IMR-90 (cell line): ENCODE results near the gene DYNLT2B. TPM values are rescaled to one million over a fixed set of nuclear protein-coding genes. Genes with fewer than 3 reads are reported as not detected.

ENCODE experiments used
- ATAC-seq: fragments of 200-7000 bp; cut with Tn5 transposase; 2 replicates; pipeline ENCODE4 v1.9.1; 2020; ENCODE audit warnings: low read depth, mild to moderate bottlenecking, moderate library complexity
- BruUV-seq: library from RNA; stranded (reverse); fragments of 400-500 nt; replicated peaks from 2 replicates; lab custom pipeline; 2021; lab: Mats Ljungman, UMichigan
- CTCF ChIA-PET: fragments of 300-600 bp; formaldehyde crosslinking; extraction: SDS; loops from one replicate; lab custom pipeline; 2021; ENCODE audit warnings: antibody characterized with exemption; lab: Yijun Ruan, JAX
- POLR2A ChIA-PET: fragments of 300-600 bp; sonication (Branson Sonifier 250); formaldehyde crosslinking; loops from one replicate; lab custom pipeline; 2022; ENCODE audit warnings: antibody characterized with exemption; ENCODE audit not compliant: unreplicated experiment; lab: Charles Lee
- DNase-seq: peaks from one replicate; pipeline ENCODE4 v3.0.0; 2013
- H2AFZ ChIP-seq: replicated peaks from 2 replicates; pipeline ENCODE3; 2013; ENCODE audit warnings: low read length, mild to moderate bottlenecking; ENCODE audit not compliant: poor library complexity
- H2AK5ac ChIP-seq: 2 replicates; pipeline ENCODE4 v1.6.1; 2013; ENCODE audit warnings: low read depth, low read length, inconsistent platforms
- H2AK9ac ChIP-seq: replicated peaks from 2 replicates; pipeline ENCODE3; 2013; ENCODE audit warnings: mild to moderate bottlenecking, low read depth, low read length, moderate library complexity; ENCODE audit not compliant: poor library complexity
- H2BK120ac ChIP-seq: 2 replicates; pipeline ENCODE4 v1.6.1; 2013; ENCODE audit warnings: low read depth, low read length, inconsistent platforms
- H2BK15ac ChIP-seq: 3 replicates; pipeline ENCODE4 v1.6.1; 2013; ENCODE audit warnings: low read depth, low read length, inconsistent platforms
- H2BK20ac ChIP-seq: 2 replicates; pipeline ENCODE4 v1.6.1; 2013; ENCODE audit warnings: low read depth, mild to moderate bottlenecking, inconsistent platforms, low read length, moderate library complexity
- H2BK5ac ChIP-seq: 2 replicates; pipeline ENCODE4 v1.6.1; 2013; ENCODE audit warnings: mild to moderate bottlenecking, low read depth, low read length, inconsistent platforms; ENCODE audit not compliant: poor library complexity, severe bottlenecking
- H3K14ac ChIP-seq: replicated peaks from 2 replicates; pipeline ENCODE4 v1.6.1; 2013; ENCODE audit warnings: low read depth, low read length, inconsistent platforms
- H3K18ac ChIP-seq: 2 replicates; pipeline ENCODE4 v1.6.1; 2013; ENCODE audit warnings: low read depth, low read length, control low read depth
- H3K23ac ChIP-seq: 2 replicates; pipeline ENCODE4 v1.6.1; 2013; ENCODE audit warnings: low read depth, low read length, inconsistent platforms
- H3K27ac ChIP-seq: 2 replicates; pipeline ENCODE4 v1.5.1; 2013; ENCODE audit warnings: mild to moderate bottlenecking, control low read depth, low read length; ENCODE audit not compliant: insufficient read depth
- H3K27me3 ChIP-seq: 2 replicates; pipeline ENCODE4 v1.6.1; 2013; ENCODE audit warnings: low read length; ENCODE audit not compliant: control insufficient read depth, insufficient read depth
- H3K36me3 ChIP-seq: 2 replicates; pipeline ENCODE4 v1.6.1; 2013; ENCODE audit warnings: low read length, mixed read lengths; ENCODE audit not compliant: control insufficient read depth, insufficient read depth
- H3K4ac ChIP-seq: 2 replicates; pipeline ENCODE4 v1.6.1; 2013; ENCODE audit warnings: low read depth, low read length, inconsistent platforms
- H3K4me1 ChIP-seq: 2 replicates; pipeline ENCODE4 v1.6.1; 2013; ENCODE audit warnings: low read length, mixed read lengths; ENCODE audit not compliant: control insufficient read depth, insufficient read depth
- H3K4me2 ChIP-seq: 2 replicates; pipeline ENCODE4 v1.6.1; 2013; ENCODE audit warnings: low read depth, mild to moderate bottlenecking, control low read depth, low read length, moderate library complexity
- H3K4me3 ChIP-seq: 2 replicates; pipeline ENCODE4 v1.5.1; 2013; ENCODE audit warnings: low read depth, mild to moderate bottlenecking, control low read depth, low read length, moderate library complexity; ENCODE audit not compliant: insufficient read depth
- H3K56ac ChIP-seq: 2 replicates; pipeline ENCODE4 v1.6.1; 2013; ENCODE audit warnings: low read length, inconsistent platforms; ENCODE audit not compliant: insufficient read depth; ENCODE audit errors: extremely low read depth
- H3K79me1 ChIP-seq, 2 experiments: 2 replicates each; pipeline ENCODE4 v1.6.1; 2013; ENCODE audit warnings: low read length in 2 of 2, inconsistent platforms in 1 of 2, low read depth in 1 of 2
- H3K9ac ChIP-seq: 2 replicates; pipeline ENCODE4 v1.6.1; 2013; ENCODE audit warnings: low read depth, low read length, control low read depth
- H3K9me1 ChIP-seq: 2 replicates; pipeline ENCODE4 v1.6.1; 2013; ENCODE audit warnings: low read length, inconsistent platforms; ENCODE audit not compliant: insufficient read depth
- H3K9me3 ChIP-seq: 2 replicates; pipeline ENCODE4 v1.6.1; 2013; ENCODE audit warnings: low read length; ENCODE audit not compliant: control insufficient read depth, insufficient read depth
- H4K20me1 ChIP-seq: 2 replicates; pipeline ENCODE4 v1.6.1; 2013; ENCODE audit warnings: low read length, inconsistent platforms; ENCODE audit not compliant: insufficient read depth
- H4K5ac ChIP-seq: 2 replicates; pipeline ENCODE4 v1.6.1; 2013; ENCODE audit warnings: mild to moderate bottlenecking, low read depth, low read length, control low read depth
- H4K8ac ChIP-seq, 2 experiments: 2 replicates each; pipeline ENCODE4 v1.6.1; 2013; ENCODE audit warnings: low read depth in 2 of 2, low read length in 2 of 2, control low read depth in 1 of 2, inconsistent platforms in 1 of 2
- H4K91ac ChIP-seq: 2 replicates; pipeline ENCODE4 v1.6.1; 2013; ENCODE audit warnings: low read depth, low read length, inconsistent platforms; ENCODE audit not compliant: insufficient read depth
- BHLHE40 ChIP-seq: fragments of 150-350 bp; IDR thresholded peaks from 2 replicates; pipeline ENCODE4 v1.6.1; 2016; ENCODE audit warnings: mild to moderate bottlenecking, low read depth, low read length
- MAZ ChIP-seq: IDR thresholded peaks from 2 replicates; pipeline ENCODE4 v1.6.1; 2012; ENCODE audit warnings: low read depth, mild to moderate bottlenecking, low read length, improper control_type of control experiment, moderate library complexity, borderline replicate concordance
- RCOR1 ChIP-seq: IDR thresholded peaks from 2 replicates; pipeline ENCODE4 v1.6.1; 2012; ENCODE audit warnings: mild to moderate bottlenecking, low read length, improper control_type of control experiment; ENCODE audit not compliant: insufficient replicate concordance
- RFX5 ChIP-seq: IDR thresholded peaks from 2 replicates; pipeline ENCODE4 v1.8.0; 2012; ENCODE audit warnings: low read depth, mild to moderate bottlenecking, low read length, moderate library complexity
- WGBS, 2 experiments: methylation state at CpG; one replicate each; pipeline versions ENCODE4 v1.1.5 to v1.1.7; 2013; ENCODE audit warnings: missing lambda C conversion rate in 2 of 2; ENCODE audit not compliant: insufficient read length in 1 of 2; ENCODE audit errors: extremely low coverage in 2 of 2; 5-methylcytosine and 5-hydroxymethylcytosine counted together
- dilution Hi-C: fragments of 300-500 bp; cut with HindIII; formaldehyde crosslinking; loops from one replicate; pipeline ENCODE4 v1.14.3; 2018; ENCODE audit warnings: low sequenced_read_pairs; ENCODE audit not compliant: unreplicated experiment
- in situ Hi-C: fragments of 300-500 bp; cut with MboI; formaldehyde crosslinking; loops from 3 replicates; pipeline ENCODE4 v1.14.3; 2019; ENCODE audit warnings: low sequenced_read_pairs, inconsistent platforms, mixed read lengths
- intact Hi-C: fragments of 100-400 bp; cut with micrococcal nuclease; formaldehyde crosslinking; loops from 2 replicates; pipeline ENCODE4 v1.10.0; 2022
- polyA plus RNA-seq, 3 experiments: library from polyadenylated mRNA; depleted of rRNA; stranded (reverse); fragments of >200 nt; gene quantifications; 2 replicates each; pipeline ENCODE4 v1.2.3, GENCODE V29; 2012; ENCODE audit warnings: low replicate concordance in 1 of 3
- total RNA-seq: library from RNA; depleted of rRNA; stranded (reverse); fragments of >200 nt; gene quantifications from 2 replicates; pipeline ENCODE4 v1.2.3, GENCODE V29; 2012
- TF ChIP-seq, protein P1 (sequence below): fragments of 150-350 bp; IDR thresholded peaks from 2 replicates; pipeline ENCODE4 v1.6.1; 2016; ENCODE audit warnings: low read depth, mild to moderate bottlenecking, low read length, moderate library complexity, borderline replicate concordance

Gene DYNLT2B
- total and polyA plus RNA-seq, 2 of the 4 experiments (the other 2 are of a cell fraction): 2.2 to 6.0 TPM

DNA sequence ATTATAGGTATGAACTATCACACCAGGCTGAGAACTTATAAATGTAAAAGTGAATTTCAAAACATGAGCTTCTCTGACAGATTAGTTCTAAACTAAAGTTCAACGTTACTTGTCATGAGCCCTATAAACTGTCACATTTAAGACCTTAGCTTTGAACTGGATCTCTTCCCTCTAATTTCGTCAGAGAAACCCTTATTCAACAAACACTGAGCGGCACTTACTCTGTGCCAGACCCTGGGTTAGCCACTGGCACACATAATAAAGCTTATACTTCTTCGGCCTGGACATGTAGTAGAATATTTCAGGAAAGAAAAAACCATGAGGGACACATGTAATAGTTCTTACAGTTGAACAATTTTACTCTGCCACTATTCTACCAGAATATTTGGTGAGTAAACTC lies 36.1 kb downstream of the DYNLT2B start:
- ChIA-PET POLR2A (no interaction called here), CTCF (interaction anchor here (1.8 kb wide), 1 partner anchor 28 kb away, joined by 6 read pairs; no protein-coding TSS in a partner anchor)
- H3K4me3 ChIP-seq: no peak overlapping the region
- no peak overlapping the region for H3K9ac ChIP-seq
- no peaks in the 10 kb centered on the region for H3K9me3 ChIP-seq
- no peak overlapping the region for H3K56ac ChIP-seq
- no peak overlapping the region for H2AFZ ChIP-seq
- H3K4me1 ChIP-seq: peaks cover 10% of the 10 kb centered on the region
- no peak overlapping the region for H3K18ac ChIP-seq
- ATAC-seq (no peak), DNase-seq (no peak)
- WGBS, 2 experiments: no CpG with 5 or more reads among the region's 4 CpGs
- no peak overlapping the region for H3K4me2 ChIP-seq
- peaks cover 4% of the 10 kb centered on the region; the same call in 1 of the 2 replicates for H3K9me1 ChIP-seq
- no peak overlapping the region for H3K4ac ChIP-seq
- TF ChIP-seq BHLHE40 (no peak), RCOR1 (no peak), RFX5 (no peak), MAZ (no peak)
- TF ChIP-seq, protein P1, sequence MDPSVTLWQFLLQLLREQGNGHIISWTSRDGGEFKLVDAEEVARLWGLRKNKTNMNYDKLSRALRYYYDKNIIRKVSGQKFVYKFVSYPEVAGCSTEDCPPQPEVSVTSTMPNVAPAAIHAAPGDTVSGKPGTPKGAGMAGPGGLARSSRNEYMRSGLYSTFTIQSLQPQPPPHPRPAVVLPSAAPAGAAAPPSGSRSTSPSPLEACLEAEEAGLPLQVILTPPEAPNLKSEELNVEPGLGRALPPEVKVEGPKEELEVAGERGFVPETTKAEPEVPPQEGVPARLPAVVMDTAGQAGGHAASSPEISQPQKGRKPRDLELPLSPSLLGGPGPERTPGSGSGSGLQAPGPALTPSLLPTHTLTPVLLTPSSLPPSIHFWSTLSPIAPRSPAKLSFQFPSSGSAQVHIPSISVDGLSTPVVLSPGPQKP: no peak
- H3K79me1 ChIP-seq: peaks cover 10 to 71% of the 10 kb centered on the region in 2 experiments
- H3K27me3 ChIP-seq: no peaks in the 10 kb centered on the region
- H3K14ac ChIP-seq: no peak overlapping the region
- no peak overlapping the region for H2AK5ac ChIP-seq
- no peak overlapping the region for H4K8ac ChIP-seq
- H4K5ac ChIP-seq: no peak overlapping the region
- no peak overlapping the region for H3K23ac ChIP-seq
- no peak overlapping the region for H3K27ac ChIP-seq
- H2BK15ac ChIP-seq: no peak overlapping the region
- dilution Hi-C loops (no loop called here), in situ Hi-C loops (no loop called here), intact Hi-C loops (no loop called here)
- H2AK9ac ChIP-seq: no peak overlapping the region
- H3K36me3 ChIP-seq: no peaks in the 10 kb centered on the region
- no peak overlapping the region for H2BK120ac ChIP-seq
- H2BK20ac ChIP-seq: no peak overlapping the region
- H4K91ac ChIP-seq: no peak overlapping the region
- peaks cover 28% of the 10 kb centered on the region; the same call in 1 of the 2 replicates for H4K20me1 ChIP-seq
- BruUV-seq: no TSS peak
- no peak overlapping the region for H2BK5ac ChIP-seq
